Parathyroid adenoma (tissue), 2 donors: Measurements from ENCODE around the gene CHN1.
A peak's percentile ranks its signal among the peaks of the same experiment; 100 is the strongest.

Experiments used
- H2AFZ ChIP-seq: fragments of 300-600 bp; sonication (generic); one replicate; pipeline ENCODE4 v1.7.0; 2017; ENCODE audit warnings: antibody characterized with exemption, mild to moderate bottlenecking
- H3K27ac ChIP-seq: fragments of 300-600 bp; sonication (generic); one replicate; pipeline ENCODE4 v1.7.0; 2017
- H3K27me3 ChIP-seq: fragments of 300-600 bp; sonication (generic); one replicate; pipeline ENCODE4 v1.7.0; 2017; ENCODE audit warnings: low read length; ENCODE audit not compliant: control insufficient read depth, insufficient read depth
- H3K36me3 ChIP-seq: fragments of 300-600 bp; sonication (generic); one replicate; pipeline ENCODE4 v1.7.0; 2017; ENCODE audit warnings: low read length; ENCODE audit not compliant: control insufficient read depth, insufficient read depth
- H3K4me1 ChIP-seq: fragments of 300-600 bp; sonication (generic); one replicate; pipeline ENCODE4 v1.7.0; 2017; ENCODE audit warnings: control low read depth
- H3K4me2 ChIP-seq: fragments of 300-600 bp; sonication (generic); one replicate; pipeline ENCODE4 v1.7.0; 2017; ENCODE audit warnings: low read length
- H3K4me3 ChIP-seq: fragments of 300-600 bp; sonication (generic); one replicate; pipeline ENCODE4 v1.7.0; 2017; ENCODE audit warnings: low read depth, low read length
- H3K79me2 ChIP-seq: fragments of 300-600 bp; sonication (generic); one replicate; pipeline ENCODE4 v1.7.0; 2017; ENCODE audit warnings: control low read depth
- H3K9ac ChIP-seq: fragments of 300-600 bp; sonication (generic); one replicate; pipeline ENCODE4 v1.7.0; 2017; ENCODE audit warnings: mild to moderate bottlenecking
- H3K9me3 ChIP-seq: fragments of 300-600 bp; sonication (generic); one replicate; pipeline ENCODE4 v1.7.0; 2017; ENCODE audit warnings: low read length; ENCODE audit not compliant: control insufficient read depth
- TF ChIP-seq, protein P1 (sequence below): fragments of 300-600 bp; sonication (generic); IDR thresholded peaks from one replicate; pipeline ENCODE4 v1.7.0; 2017; ENCODE audit warnings: antibody characterized with exemption, mild to moderate bottlenecking
- donor health status: primary hyperparathyroidism.

CHN1 gene

GRCh38 chr2:174967691-174968260, 37.4 kb downstream of the CHN1 start:
- Histone ChIP-seq H3K79me2 (peaks cover 39% of the 10 kb centered on the region), H3K9me3 (no peaks in the 10 kb centered on the region), H3K36me3 (no peaks in the 10 kb centered on the region), H3K27me3 (no peaks in the 10 kb centered on the region), H3K27ac (no peak overlapping the region), H3K9ac (no peak overlapping the region), H3K4me3 (no peak overlapping the region), H2AFZ (no peak overlapping the region), H3K4me1 (peaks cover 41% of the 10 kb centered on the region), H3K4me2 (no peak overlapping the region)
- TF ChIP-seq, protein P1, sequence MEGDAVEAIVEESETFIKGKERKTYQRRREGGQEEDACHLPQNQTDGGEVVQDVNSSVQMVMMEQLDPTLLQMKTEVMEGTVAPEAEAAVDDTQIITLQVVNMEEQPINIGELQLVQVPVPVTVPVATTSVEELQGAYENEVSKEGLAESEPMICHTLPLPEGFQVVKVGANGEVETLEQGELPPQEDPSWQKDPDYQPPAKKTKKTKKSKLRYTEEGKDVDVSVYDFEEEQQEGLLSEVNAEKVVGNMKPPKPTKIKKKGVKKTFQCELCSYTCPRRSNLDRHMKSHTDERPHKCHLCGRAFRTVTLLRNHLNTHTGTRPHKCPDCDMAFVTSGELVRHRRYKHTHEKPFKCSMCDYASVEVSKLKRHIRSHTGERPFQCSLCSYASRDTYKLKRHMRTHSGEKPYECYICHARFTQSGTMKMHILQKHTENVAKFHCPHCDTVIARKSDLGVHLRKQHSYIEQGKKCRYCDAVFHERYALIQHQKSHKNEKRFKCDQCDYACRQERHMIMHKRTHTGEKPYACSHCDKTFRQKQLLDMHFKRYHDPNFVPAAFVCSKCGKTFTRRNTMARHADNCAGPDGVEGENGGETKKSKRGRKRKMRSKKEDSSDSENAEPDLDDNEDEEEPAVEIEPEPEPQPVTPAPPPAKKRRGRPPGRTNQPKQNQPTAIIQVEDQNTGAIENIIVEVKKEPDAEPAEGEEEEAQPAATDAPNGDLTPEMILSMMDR = no peak

GRCh38 chr2:174967086-174967485, 38.1 kb downstream of the CHN1 start:
- TF ChIP-seq, protein P1 = no peak
- Histone ChIP-seq H3K27me3 (no peaks in the 10 kb centered on the region), H3K9ac (no peak overlapping the region), H3K9me3 (no peaks in the 10 kb centered on the region), H3K27ac (no peak overlapping the region), H3K4me1 (peaks cover 36% of the 10 kb centered on the region), H3K36me3 (no peaks in the 10 kb centered on the region), H2AFZ (no peak overlapping the region), H3K79me2 (peaks cover 39% of the 10 kb centered on the region), H3K4me3 (no peak overlapping the region), H3K4me2 (no peak overlapping the region)

- peak overlapping the region; percentile 53 for H3K27ac ChIP-seq
- H3K4me2 ChIP-seq = peak overlapping the region; percentile 41
- H3K4me3 ChIP-seq = no peak overlapping the region
- H2AFZ ChIP-seq = peak overlapping the region; percentile 4
- no peaks in the 10 kb centered on the region for H3K27me3 ChIP-seq
- peaks cover 44% of the 10 kb centered on the region for H3K79me2 ChIP-seq
- no peaks in the 10 kb centered on the region for H3K36me3 ChIP-seq
- H3K9me3 ChIP-seq = no peaks in the 10 kb centered on the region
- no peak overlapping the region for H3K9ac ChIP-seq
- TF ChIP-seq, protein P1 = no peak
- peaks cover 28% of the 10 kb centered on the region for H3K4me1 ChIP-seq
Measured at GRCh38 chr2:174965992-174966744, 39.0 kb downstream of the CHN1 start.

DNA sequence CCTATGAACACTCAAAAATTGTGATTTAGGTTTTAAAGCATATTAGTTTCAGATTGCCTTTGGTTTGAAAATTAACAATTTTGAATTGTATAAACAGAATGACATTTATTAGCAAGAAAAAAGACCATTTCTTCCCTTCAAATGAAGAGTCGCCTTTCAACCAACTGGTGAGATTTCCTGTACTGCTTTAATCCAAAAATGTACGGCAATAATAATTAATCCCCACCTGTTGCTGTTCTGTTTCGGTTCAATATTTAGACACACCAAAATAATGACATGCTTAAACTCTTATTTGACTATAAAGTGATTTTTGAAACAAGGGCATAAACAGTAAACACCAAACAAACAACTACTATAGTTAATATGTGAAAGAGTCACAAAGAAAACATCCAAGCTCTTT, 39.6 kb downstream of the CHN1 start:
- H3K27ac ChIP-seq = peak overlapping the region; percentile 53

More for the DNA sequence above, 39.6 kb downstream of the CHN1 start:
- no peaks in the 10 kb centered on the region for H3K27me3 ChIP-seq
- no peak overlapping the region for H2AFZ ChIP-seq
- H3K4me1 ChIP-seq = peaks cover 31% of the 10 kb centered on the region
- peaks cover 48% of the 10 kb centered on the region for H3K79me2 ChIP-seq
- H3K36me3 ChIP-seq = no peaks in the 10 kb centered on the region
- no peak overlapping the region for H3K4me2 ChIP-seq
- H3K9me3 ChIP-seq = no peaks in the 10 kb centered on the region
- H3K4me3 ChIP-seq = no peak overlapping the region
- no peak overlapping the region for H3K9ac ChIP-seq
- TF ChIP-seq, protein P1 = no peak
